Liver (tissue), 9 donors: ENCODE results near the gene TPD52L1. TPM values are rescaled to one million over a fixed set of nuclear protein-coding genes. Genes with fewer than 3 reads are reported as not detected.
A peak's percentile ranks its signal among the peaks of the same experiment; 100 is the strongest.
"Not testable (repeated sequence)": the region's sequence is repeated elsewhere in the genome, so short reads cannot be mapped to it uniquely, and the experiment has no call there.

Source experiments
- DNase-seq: peaks from one replicate; pipeline ENCODE4 v3.0.0-alpha.2; 2017; ENCODE audit warnings: low spot score
- H3K27ac ChIP-seq, 2 donors: one replicate each; pipeline ENCODE4 v1.7.0; 2013; ENCODE audit warnings: inconsistent platforms in 2 of 2, low read length in 2 of 2, control low read depth in 1 of 2, low read depth in 1 of 2, mild to moderate bottlenecking in 1 of 2
- H3K27me3 ChIP-seq, 4 donors: one replicate each; pipeline versions ENCODE4 v1.6.1 to v1.7.0; 2013; ENCODE audit warnings: low read length in 3 of 4, inconsistent platforms in 1 of 4, mild to moderate bottlenecking in 1 of 4, moderate library complexity in 1 of 4; ENCODE audit not compliant: control insufficient read depth in 4 of 4, insufficient read depth in 4 of 4
- H3K36me3 ChIP-seq, 4 donors: one replicate each; pipeline versions ENCODE4 v1.6.1 to v1.7.0; 2013; ENCODE audit warnings: low read length in 3 of 4, mild to moderate bottlenecking in 3 of 4, low read depth in 1 of 4, moderate library complexity in 1 of 4; ENCODE audit not compliant: control insufficient read depth in 4 of 4, insufficient read depth in 3 of 4
- H3K4me1 ChIP-seq, 4 donors: one replicate each; pipeline versions ENCODE4 v1.6.1 to v1.7.0; 2013; ENCODE audit warnings: low read length in 3 of 4, mild to moderate bottlenecking in 3 of 4, moderate library complexity in 1 of 4; ENCODE audit not compliant: control insufficient read depth in 4 of 4, insufficient read depth in 4 of 4
- H3K4me3 ChIP-seq, 3 donors: one replicate each; pipeline versions ENCODE4 v1.6.1 to v1.7.0; 2013; ENCODE audit warnings: low read length in 3 of 3, control low read depth in 1 of 3, low read depth in 1 of 3, mild to moderate bottlenecking in 1 of 3
- H3K9ac ChIP-seq, 2 donors: one replicate each; pipeline ENCODE4 v1.7.0; 2013; ENCODE audit warnings: low read length in 2 of 2, mild to moderate bottlenecking in 2 of 2, moderate library complexity in 2 of 2, control low read depth in 1 of 2, low read depth in 1 of 2
- H3K9me3 ChIP-seq, 4 donors: one replicate each; pipeline versions ENCODE4 v1.6.1 to v1.7.0; 2013; ENCODE audit warnings: low read length in 3 of 4; ENCODE audit not compliant: control insufficient read depth in 4 of 4
- CTCF ChIP-seq: fragments of 150-350 bp; IDR thresholded peaks from 2 replicates; pipeline ENCODE4 v1.5.1; 2017; ENCODE audit warnings: improper control_type of control experiment, low read depth, low read length; ENCODE audit not compliant: missing input control
- FOXA1 ChIP-seq: IDR thresholded peaks from 2 replicates; pipeline ENCODE4 v1.6.1; 2016; ENCODE audit warnings: antibody characterized with exemption
- HNF4A ChIP-seq, 2 donors: conservative IDR thresholded peaks; 2 replicates each; pipeline ENCODE4 v1.6.1; 2016; ENCODE audit warnings: antibody characterized with exemption in 2 of 2, mild to moderate bottlenecking in 2 of 2
- HNF4G ChIP-seq: IDR thresholded peaks from 2 replicates; pipeline ENCODE4 v1.6.1; 2016; ENCODE audit warnings: antibody characterized with exemption
- MAX ChIP-seq: IDR thresholded peaks from 2 replicates; pipeline ENCODE4 v1.6.1; 2016; ENCODE audit warnings: antibody characterized with exemption
- NR2F2 ChIP-seq: IDR thresholded peaks from 2 replicates; pipeline ENCODE4 v1.6.1; 2016; ENCODE audit warnings: antibody characterized with exemption
- REST ChIP-seq: IDR thresholded peaks from 2 replicates; pipeline ENCODE4 v1.6.1; 2016; ENCODE audit warnings: antibody characterized with exemption, mild to moderate bottlenecking
- RXRA ChIP-seq, 2 donors: IDR thresholded peaks; 2 replicates each; pipeline ENCODE4 v1.6.1; 2017 to 2018; ENCODE audit warnings: antibody characterized with exemption in 2 of 2, mild to moderate bottlenecking in 1 of 2
- SP1 ChIP-seq: IDR thresholded peaks from 2 replicates; pipeline ENCODE4 v1.6.1; 2018; ENCODE audit warnings: antibody characterized with exemption, mild to moderate bottlenecking
- TAF1 ChIP-seq: conservative IDR thresholded peaks from 2 replicates; pipeline ENCODE4 v1.6.1; 2016; ENCODE audit warnings: antibody characterized with exemption, mild to moderate bottlenecking
- YY1 ChIP-seq: IDR thresholded peaks from 2 replicates; pipeline ENCODE4 v1.6.1; 2016; ENCODE audit warnings: antibody characterized with exemption, mild to moderate bottlenecking
- ZBTB33 ChIP-seq: IDR thresholded peaks from 2 replicates; pipeline ENCODE4 v1.6.1; 2016; ENCODE audit warnings: antibody characterized with exemption
- WGBS: extraction: QIAGEN DNeasy Blood & Tissue Kit; methylation state at CpG from one replicate; pipeline ENCODE4 v1.1.7; 2013; 5-methylcytosine and 5-hydroxymethylcytosine counted together
- polyA plus RNA-seq, 2 donors: library from polyadenylated mRNA; stranded (reverse) in 1 of 2; unstranded in 1 of 2; fragments of 200-250 nt in 1 of 2; fragments of >200 nt in 1 of 2; fragmentation: Nextera tagmentation in 1 of 2; extraction: Ambion mirVana in 1 of 2; gene quantifications; one replicate each; pipeline versions ENCODE4 v1.2.1 to v1.2.3, GENCODE V29; 2013 to 2015
- total RNA-seq, 2 donors: library from RNA; depleted of rRNA; stranded (reverse); fragments of >200 nt; gene quantifications; one replicate each; pipeline ENCODE4 v1.2.3, GENCODE V29; 2014
- donor health status: healthy.
- donor health status: healthy.
- donor health status: healthy.
- donor health status: healthy.
- donor health status: healthy.

Gene TPD52L1
- total and polyA plus RNA-seq, 4 donors, result 8.9 to 66.4 (median 56.6) TPM

GRCh38 chr6:125123468-125124048 is 30.0 kb upstream of the TPD52L1 start:
- Histone ChIP-seq H3K4me3 (peak overlapping the region; percentile 34 to 66 (median 49)), H3K9me3 (no peaks in the 10 kb centered on the region), H3K4me1 (peaks cover 0 to 22% (median 17%) of the 10 kb centered on the region in 4 donors), H3K9ac (peak overlapping the region; percentile 26 to 39), H3K27me3 (no peaks in the 10 kb centered on the region), H3K27ac (peak overlapping the region in 1 of 2 donors; percentile 64), H3K36me3 (no peaks in the 10 kb centered on the region)
- TF ChIP-seq ZBTB33 (no peak), HNF4A (conservative IDR thresholded peaks at IDR 0.05) (peak in 1 of 2 donors; percentile 4), TAF1 (peak; percentile 41), YY1 (peak; percentile 68), MAX (no peak), NR2F2 (no peak), RXRA (IDR thresholded peaks at IDR 0.05) (peak in 1 of 2 donors; percentile 3)
- DNase-seq, result no peak
- 32% methylated on average over 8 of the region's 8 CpGs for WGBS

- peak overlapping the region in 1 of 2 donors; percentile 64 for H3K27ac ChIP-seq
- TF ChIP-seq RXRA (IDR thresholded peaks at IDR 0.05) (no peak), HNF4G (no peak), REST (no peak), FOXA1 (no peak), CTCF (no peak), MAX (no peak), YY1 (no peak), HNF4A (conservative IDR thresholded peaks at IDR 0.05) (no peak), SP1 (no peak)
- H3K9ac ChIP-seq, result no peak overlapping the region
- DNase-seq, result no peak
- no peaks in the 10 kb centered on the region for H3K36me3 ChIP-seq
- no peaks in the 10 kb centered on the region for H3K27me3 ChIP-seq
- H3K4me3 ChIP-seq, result peak overlapping the region in 2 of 3 donors; percentile 34 to 66
- H3K9me3 ChIP-seq, result no peaks in the 10 kb centered on the region
- 71% methylated on average over 6 of the region's 6 CpGs for WGBS
- H3K4me1 ChIP-seq, result peaks cover 0 to 22% (median 17%) of the 10 kb centered on the region in 4 donors
Measured at GRCh38 chr6:125124049-125124669, 29.4 kb upstream of the TPD52L1 start.

- H3K4me3 ChIP-seq, H3K9ac ChIP-seq, H3K9me3 ChIP-seq, H3K27me3 ChIP-seq, H3K27ac ChIP-seq, H3K36me3 ChIP-seq, DNase-seq: not testable (repeated sequence)
- 98% methylated on average over 23 of the region's 23 CpGs for WGBS
- peaks cover 0 to 22% (median 17%) of the 10 kb centered on the region in 4 donors for H3K4me1 ChIP-seq
Measured at GRCh38 chr6:125125856-125126255, 27.7 kb upstream of the TPD52L1 start.
